22Rv1 (cell line): ENCODE data around the gene ACTN2.

Experiments used
- H3K27ac ChIP-seq: fragments of 450-650 bp; 2 replicates; pipeline ENCODE4 v1.5.1; 2017
- ZFX ChIP-seq: fragments of 450-650 bp; IDR thresholded peaks from 2 replicates; pipeline ENCODE4 v1.6.1; 2017; ENCODE audit warnings: antibody characterized with exemption, borderline replicate concordance
- TF ChIP-seq, protein P1 (sequence below): fragments of 450-650 bp; IDR thresholded peaks from 2 replicates; pipeline ENCODE4 v1.5.1; 2017; ENCODE audit warnings: mild to moderate bottlenecking

ACTN2 gene

DNA sequence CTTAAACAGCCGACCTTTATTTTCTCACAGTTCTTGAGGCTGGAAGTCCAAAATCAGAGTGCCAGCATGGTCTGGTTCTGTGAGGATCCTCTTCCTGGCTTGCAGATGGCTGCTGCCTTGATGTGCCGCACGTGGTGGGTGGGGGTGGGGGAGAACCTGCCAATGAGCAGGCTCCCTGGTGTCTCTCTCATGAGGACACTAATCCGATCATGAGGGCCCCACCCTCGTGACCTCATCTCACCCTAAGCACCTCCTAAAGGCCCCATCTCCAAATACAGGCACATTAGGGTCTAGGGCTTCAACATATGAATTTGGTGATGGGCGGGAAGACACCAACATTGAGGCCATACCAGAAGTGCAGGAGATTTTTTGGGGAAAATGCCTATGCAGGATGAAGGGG is 37.8 kb downstream of the ACTN2 start:
- H3K27ac ChIP-seq: no peak overlapping the region
- no peak for TF ChIP-seq ZFX
- TF ChIP-seq, protein P1, sequence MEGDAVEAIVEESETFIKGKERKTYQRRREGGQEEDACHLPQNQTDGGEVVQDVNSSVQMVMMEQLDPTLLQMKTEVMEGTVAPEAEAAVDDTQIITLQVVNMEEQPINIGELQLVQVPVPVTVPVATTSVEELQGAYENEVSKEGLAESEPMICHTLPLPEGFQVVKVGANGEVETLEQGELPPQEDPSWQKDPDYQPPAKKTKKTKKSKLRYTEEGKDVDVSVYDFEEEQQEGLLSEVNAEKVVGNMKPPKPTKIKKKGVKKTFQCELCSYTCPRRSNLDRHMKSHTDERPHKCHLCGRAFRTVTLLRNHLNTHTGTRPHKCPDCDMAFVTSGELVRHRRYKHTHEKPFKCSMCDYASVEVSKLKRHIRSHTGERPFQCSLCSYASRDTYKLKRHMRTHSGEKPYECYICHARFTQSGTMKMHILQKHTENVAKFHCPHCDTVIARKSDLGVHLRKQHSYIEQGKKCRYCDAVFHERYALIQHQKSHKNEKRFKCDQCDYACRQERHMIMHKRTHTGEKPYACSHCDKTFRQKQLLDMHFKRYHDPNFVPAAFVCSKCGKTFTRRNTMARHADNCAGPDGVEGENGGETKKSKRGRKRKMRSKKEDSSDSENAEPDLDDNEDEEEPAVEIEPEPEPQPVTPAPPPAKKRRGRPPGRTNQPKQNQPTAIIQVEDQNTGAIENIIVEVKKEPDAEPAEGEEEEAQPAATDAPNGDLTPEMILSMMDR: no peak

DNA sequence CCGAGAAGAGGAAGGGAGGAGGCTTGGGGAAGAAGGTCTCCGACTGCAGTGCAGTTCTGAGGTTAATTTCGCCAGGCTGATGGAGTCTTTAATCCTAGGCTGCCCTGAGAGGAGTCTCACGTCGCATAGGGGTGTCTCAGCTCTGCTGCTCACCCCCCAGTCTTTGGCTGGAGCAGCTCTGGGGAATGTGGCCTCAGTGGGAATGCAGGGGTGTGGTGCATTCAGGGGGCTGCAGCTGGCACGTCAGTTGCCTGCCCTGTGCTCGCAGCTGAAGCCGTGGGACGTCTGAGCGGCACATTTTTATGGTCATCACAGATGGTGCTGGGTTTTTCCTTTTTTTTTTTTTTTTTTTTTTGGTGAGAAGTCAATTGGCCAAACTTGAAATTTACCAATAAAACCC is 38.2 kb downstream of the ACTN2 start:
- TF ChIP-seq, protein P1: no peak
- no peak for TF ChIP-seq ZFX
- no peak overlapping the region for H3K27ac ChIP-seq

DNA sequence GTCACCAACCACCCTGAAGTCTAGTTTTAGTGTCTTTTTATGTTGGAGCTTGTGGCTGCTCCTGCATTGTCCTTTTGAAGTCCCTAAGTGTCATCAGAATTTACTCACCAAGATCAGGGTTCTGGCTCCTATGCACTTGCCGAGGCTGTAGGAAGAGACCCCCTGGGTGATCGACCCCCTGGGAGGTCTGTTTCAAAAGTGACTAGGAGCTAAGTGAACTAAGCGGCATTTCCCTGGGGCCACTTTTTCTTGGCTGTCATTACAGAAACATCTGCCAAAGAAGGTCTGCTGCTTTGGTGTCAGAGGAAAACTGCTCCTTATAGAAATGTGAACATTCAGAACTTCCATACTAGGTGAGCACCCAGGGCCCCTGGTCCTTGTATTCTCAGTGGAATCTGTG is 39.4 kb downstream of the ACTN2 start:
- no peak overlapping the region for H3K27ac ChIP-seq
- TF ChIP-seq ZFX: no peak
- TF ChIP-seq, protein P1: no peak

DNA sequence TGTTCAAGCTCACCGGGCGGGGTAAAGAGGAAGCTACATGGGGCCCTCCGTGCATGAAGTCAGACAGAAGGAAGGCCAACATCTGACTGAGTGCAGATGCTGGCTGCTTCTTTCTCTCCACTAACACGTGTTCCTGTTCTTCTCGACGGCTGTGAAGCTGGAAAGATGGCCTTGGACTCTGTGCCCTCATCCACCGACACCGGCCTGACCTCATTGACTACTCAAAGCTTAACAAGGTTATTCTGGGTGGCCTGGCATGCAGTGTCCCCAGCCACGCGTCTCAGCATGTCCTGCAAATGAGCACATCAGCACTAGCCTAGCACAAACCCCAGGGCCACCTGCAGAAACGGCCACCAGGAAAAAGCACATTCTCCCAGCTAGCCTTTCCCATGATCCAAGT is 41.2 kb downstream of the ACTN2 start:
- no peak overlapping the region for H3K27ac ChIP-seq
- TF ChIP-seq, protein P1: no peak
- no peak for TF ChIP-seq ZFX

DNA sequence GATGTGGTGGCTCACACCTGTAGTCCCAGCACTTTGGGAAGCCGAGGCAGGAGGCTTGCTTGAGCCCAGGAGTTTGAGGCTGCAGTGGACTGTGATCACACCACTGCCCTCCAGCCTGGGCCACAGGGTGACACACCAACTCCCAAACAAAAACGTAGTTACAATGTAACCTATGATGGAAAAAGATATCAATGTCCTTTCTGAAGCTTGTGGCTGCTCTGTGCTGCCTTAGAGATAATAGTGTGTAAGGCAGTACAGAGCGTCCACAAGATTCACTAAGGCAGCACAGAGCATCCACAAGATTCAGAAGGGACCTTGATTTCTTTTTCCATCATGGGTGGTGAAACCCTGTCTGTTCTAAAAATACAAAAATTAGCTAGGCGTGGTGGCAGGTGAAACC is 42.5 kb downstream of the ACTN2 start:
- TF ChIP-seq, protein P1: no peak
- TF ChIP-seq ZFX: no peak
- H3K27ac ChIP-seq: no peak overlapping the region

DNA sequence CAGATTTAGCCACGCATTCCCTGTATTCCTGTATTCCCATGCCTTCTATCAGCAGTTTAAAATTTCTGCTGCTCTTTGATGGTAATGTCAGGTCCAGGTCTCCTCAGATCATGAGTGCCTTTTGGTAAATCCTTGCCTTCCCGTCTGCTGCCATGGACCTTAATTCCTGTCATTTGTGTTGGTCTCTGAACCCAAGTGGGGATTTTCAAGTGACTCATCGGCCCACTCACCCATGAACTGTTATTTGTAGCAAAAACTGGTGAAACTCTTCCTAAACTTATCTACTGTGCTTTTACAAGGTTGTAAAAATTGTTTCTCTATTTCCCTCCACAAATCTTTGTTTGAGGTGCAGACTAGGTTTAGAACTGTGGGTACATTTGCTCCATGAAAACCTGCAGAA is 47.4 kb downstream of the ACTN2 start:
- TF ChIP-seq, protein P1: no peak
- no peak for TF ChIP-seq ZFX
- H3K27ac ChIP-seq: no peak overlapping the region

DNA sequence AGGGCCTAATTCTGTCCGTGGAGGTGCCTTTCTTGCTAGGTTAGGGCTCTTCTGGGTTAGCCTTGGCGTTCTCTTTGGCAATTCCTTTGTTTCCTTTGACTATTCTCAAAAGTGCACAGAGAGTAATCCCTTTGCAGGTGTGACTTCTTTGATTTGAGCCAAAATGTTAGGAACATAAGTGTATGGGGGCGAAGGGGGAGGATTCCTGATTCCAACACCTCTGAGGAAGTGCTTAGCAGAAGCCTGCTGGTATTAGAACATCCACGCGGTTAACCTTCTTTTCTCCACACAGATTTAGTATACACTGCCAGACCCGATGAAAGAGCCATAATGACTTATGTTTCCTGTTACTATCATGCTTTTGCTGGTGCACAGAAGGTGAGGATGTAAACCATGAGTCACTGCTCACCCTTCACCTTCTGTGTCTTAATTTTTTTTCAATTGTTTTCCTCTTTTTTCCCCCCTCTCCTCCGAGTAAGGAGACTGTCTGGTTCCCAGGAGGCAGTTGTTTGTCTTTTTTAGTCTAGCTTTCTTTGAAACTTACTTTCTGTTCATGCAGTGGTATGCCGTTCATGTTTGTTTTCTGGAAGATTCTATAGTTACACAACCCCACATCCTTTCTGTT is 48.0 kb downstream of the ACTN2 start:
- no peak for TF ChIP-seq ZFX
- TF ChIP-seq, protein P1: no peak
- H3K27ac ChIP-seq: no peak overlapping the region
